HCT116 (cell line): Measurements from ENCODE around the gene CRYBA4. TPM values are rescaled to one million over a fixed set of nuclear protein-coding genes. Genes with fewer than 3 reads are reported as not detected.

Experiments used
- ATAC-seq: fragments of 200-7000 bp; cut with Tn5 transposase; 2 replicates; pipeline ENCODE4 v1.9.1; 2020; ENCODE audit warnings: mild to moderate bottlenecking, moderate library complexity
- BruUV-seq: library from RNA; stranded (reverse); fragments of 400-500 nt; replicated peaks from 2 replicates; lab custom pipeline; 2021; lab: Mats Ljungman, UMichigan
- CTCF ChIA-PET: fragments of 300-600 bp; sonication (Branson Sonifier 250); formaldehyde crosslinking; loops from one replicate; lab custom pipeline; 2021; ENCODE audit warnings: antibody characterized with exemption; lab: Charles Lee
- POLR2A ChIA-PET: fragments of 300-600, 350-600 bp; sonication (Branson Sonifier 250); formaldehyde crosslinking; loops from one replicate; lab custom pipeline; 2021; ENCODE audit warnings: antibody characterized with exemption; lab: Charles Lee
- RAD21 ChIA-PET, 2 experiments: fragments of 300-600 bp; sonication (Branson Sonifier 250); formaldehyde crosslinking; loops; one replicate each; lab custom pipeline; 2023; ENCODE audit warnings: low total read pairs in 2 of 2; ENCODE audit not compliant: uncharacterized antibody in 2 of 2, unreplicated experiment in 2 of 2, low non-redundant PET in 1 of 2; lab: Charles Lee
- DNase-seq: peaks from one replicate; pipeline ENCODE4 v3.0.0-alpha.2; 2010; ENCODE audit warnings: low read depth, low spot score
- H2AFZ ChIP-seq: fragments of 200-600 bp; shearing (Covaris generic), sonication (generic); 2 replicates; pipeline ENCODE4 v1.6.1; 2017; ENCODE audit warnings: low read depth, mixed run types, mixed read lengths, antibody characterized with exemption, low read length; ENCODE audit not compliant: poor library complexity, severe bottlenecking
- H3K27ac ChIP-seq: 2 replicates; pipeline ENCODE4 v1.5.1; 2012; ENCODE audit warnings: low read depth, low read length
- H3K27me3 ChIP-seq: fragments of 200-600 bp; sonication (generic); 2 replicates; pipeline ENCODE4 v1.6.1; 2016; ENCODE audit warnings: mixed run types, low read length, mixed read lengths; ENCODE audit not compliant: insufficient read depth
- H3K36me3 ChIP-seq, 2 experiments: fragments of 200-500 bp in 1 of 2; fragments of 200-600 bp in 1 of 2; sonication (Bioruptor generic) in 1 of 2; sonication (generic) in 1 of 2; 2 replicates each; pipeline versions ENCODE4 v1.5.1 to v1.6.1; 2014 to 2016; ENCODE audit warnings: low read length in 2 of 2, inconsistent platforms in 1 of 2, mixed read lengths in 1 of 2, mixed run types in 1 of 2; ENCODE audit not compliant: insufficient read depth in 2 of 2, control insufficient read depth in 1 of 2
- H3K4me1 ChIP-seq, 2 experiments: fragments of 200-600 bp in 1 of 2; sonication (generic) in 1 of 2; 2 replicates each; pipeline versions ENCODE4 v1.5.1 to v1.6.1; 2012 to 2017; ENCODE audit warnings: low read length in 2 of 2, inconsistent platforms in 1 of 2, mild to moderate bottlenecking in 1 of 2, mixed read lengths in 1 of 2, mixed run types in 1 of 2, moderate library complexity in 1 of 2; ENCODE audit not compliant: insufficient read depth in 2 of 2, control insufficient read depth in 1 of 2
- H3K4me2 ChIP-seq: fragments of 200-600 bp; sonication (generic); 2 replicates; pipeline ENCODE4 v1.6.1; 2017; ENCODE audit warnings: mixed run types, low read length, mixed read lengths
- H3K4me3 ChIP-seq, 2 experiments: fragments of 200-600 bp in 1 of 2; sonication (generic) in 1 of 2; replicated peaks in 1 of 2; 2 replicates each; pipeline ENCODE4 v1.5.1; 2011 to 2016; ENCODE audit warnings: low read length in 2 of 2, control low read depth in 1 of 2, low read depth in 1 of 2, mild to moderate bottlenecking in 1 of 2, mixed read lengths in 1 of 2, mixed run types in 1 of 2
- H3K79me2 ChIP-seq: fragments of 200-600 bp; sonication (generic); 2 replicates; pipeline ENCODE4 v1.6.1; 2017; ENCODE audit warnings: mild to moderate bottlenecking, mixed run types, low read length, moderate library complexity, mixed read lengths; ENCODE audit not compliant: insufficient read depth
- H3K9ac ChIP-seq: fragments of 200-600 bp; sonication (generic); 2 replicates; pipeline ENCODE4 v1.6.1; 2016; ENCODE audit warnings: low read length, mixed read lengths
- H3K9me2 ChIP-seq: fragments of 200-600 bp; sonication (generic), shearing (Covaris generic); 2 replicates; pipeline ENCODE4 v1.6.1; 2017; ENCODE audit warnings: mixed run types, mild to moderate bottlenecking, moderate library complexity; ENCODE audit not compliant: insufficient read depth
- H3K9me3 ChIP-seq, 2 experiments: fragments of 200-500 bp in 1 of 2; fragments of 200-600 bp in 1 of 2; sonication (Bioruptor generic) in 1 of 2; sonication (generic) in 1 of 2; 2 replicates each; pipeline ENCODE4 v1.6.1; 2014 to 2017; ENCODE audit warnings: low read length in 2 of 2, mixed read lengths in 2 of 2, inconsistent platforms in 1 of 2, low read depth in 1 of 2, mild to moderate bottlenecking in 1 of 2, mixed run types in 1 of 2, moderate library complexity in 1 of 2; ENCODE audit not compliant: control insufficient read depth in 1 of 2, insufficient read depth in 1 of 2
- H4K20me1 ChIP-seq: fragments of 200-600 bp; sonication (generic), shearing (Covaris generic); 2 replicates; pipeline ENCODE4 v1.6.1; 2017; ENCODE audit warnings: mixed run types, mild to moderate bottlenecking, moderate library complexity; ENCODE audit not compliant: insufficient read depth
- CTCF ChIP-seq, 3 experiments: fragments of 200-600 bp in 1 of 3; sonication (generic) in 1 of 3; IDR thresholded peaks in 2 of 3; conservative IDR thresholded peaks in 1 of 3; 2 replicates each; pipeline ENCODE4 v1.5.1; 2012 to 2017; ENCODE audit warnings: low read depth in 2 of 3, low read length in 2 of 3, antibody characterized with exemption in 1 of 3, borderline replicate concordance in 1 of 3, control low read depth in 1 of 3, mild to moderate bottlenecking in 1 of 3, mixed read lengths in 1 of 3, mixed run types in 1 of 3, moderate library complexity in 1 of 3; ENCODE audit not compliant: insufficient read depth in 1 of 3
- POLR2A ChIP-seq: IDR thresholded peaks from 2 replicates; pipeline ENCODE4 v1.7.0; 2011; ENCODE audit warnings: borderline replicate concordance; ENCODE audit not compliant: insufficient read depth, insufficient read length; ENCODE audit errors: extremely low read depth
- POLR2AphosphoS5 ChIP-seq: IDR thresholded peaks from 2 replicates; pipeline ENCODE4 v1.6.1; 2011; ENCODE audit warnings: mild to moderate bottlenecking, low read depth, low read length, moderate library complexity
- RAD21 ChIP-seq: IDR thresholded peaks from 2 replicates; pipeline ENCODE4 v1.6.1; 2012; ENCODE audit warnings: low read depth, mild to moderate bottlenecking
- TCF7L2 ChIP-seq: IDR thresholded peaks from 2 replicates; pipeline ENCODE4 v1.7.0; 2011; ENCODE audit warnings: borderline replicate concordance, inconsistent platforms; ENCODE audit not compliant: insufficient read depth, insufficient read length; ENCODE audit errors: extremely low read depth
- intact Hi-C: fragments of 100-400 bp; cut with micrococcal nuclease; formaldehyde crosslinking; loops from 2 replicates; pipeline ENCODE4 v1.10.0; 2022
- total RNA-seq: library from RNA; stranded (reverse); gene quantifications from one replicate; pipeline ENCODE4 v1.2.1, GENCODE V29; 2021; ENCODE audit not compliant: unreplicated experiment

CRYBA4 gene
- total RNA-seq, 1 experiment from 2014 or later = not detected

DNA sequence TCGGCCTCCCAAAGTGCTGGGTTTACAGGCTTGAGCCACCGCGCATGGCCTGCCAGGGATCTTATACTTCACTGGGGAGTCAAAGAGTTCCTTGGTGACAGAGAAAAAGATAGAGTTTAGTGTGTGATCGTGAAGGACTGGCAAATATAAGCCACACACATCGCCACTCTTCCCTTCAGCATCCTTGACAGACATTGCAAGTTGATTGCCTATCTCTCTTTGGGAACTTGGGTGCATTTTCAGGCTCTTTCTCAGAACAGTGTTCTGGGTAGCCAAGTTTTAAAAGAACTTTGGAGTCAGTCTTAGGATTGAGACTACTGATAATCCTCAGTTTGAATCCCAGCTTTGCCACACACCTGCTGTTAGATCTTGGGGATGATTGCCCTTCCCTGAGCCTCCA, 55.5 kb downstream of the CRYBA4 start:
- Histone ChIP-seq H3K4me2 (no peak overlapping the region), H3K4me1 (peaks cover 11 to 17% of the 10 kb centered on the region in 2 experiments), H2AFZ (no peak overlapping the region), H3K9me3 (no peaks in the 10 kb centered on the region), H3K4me3 (no peak overlapping the region), H3K9me2 (no peaks in the 10 kb centered on the region), H3K27me3 (no peaks in the 10 kb centered on the region), H3K79me2 (peaks cover 24% of the 10 kb centered on the region), H4K20me1 (no peaks in the 10 kb centered on the region), H3K36me3 (0 out of 4 replicates have a peak, but pooled peaks cover 0 to 5% of the 10 kb centered on the region in 2 experiments), H3K27ac (no peak overlapping the region), H3K9ac (no peak overlapping the region)
- TF ChIP-seq CTCF (IDR thresholded peaks at IDR 0.05 in 2 of 3, conservative IDR thresholded peaks at IDR 0.05 in 1 of 3; ENCODE audit: borderline replicate concordance in 1 of 3, insufficient read depth in 1 of 3, low read depth in 2 of 3, low read length in 2 of 3) = no peak
- TF ChIP-seq TCF7L2 = no peak
- no peak for TF ChIP-seq POLR2AphosphoS5
- POLR2A ChIA-PET = no interaction called here
- ATAC-seq (no peak), DNase-seq (no peak)
- RAD21 ChIA-PET = no interaction called here
- intact Hi-C loops = no loop called here
- CTCF ChIA-PET = interaction anchor here (0.9 kb wide), 1 partner anchor 10 kb away, joined by 3 read pairs; no protein-coding TSS in a partner anchor
- no TSS peak for BruUV-seq

- Histone ChIP-seq H3K4me1 (peaks cover 5 to 7% of the 10 kb centered on the region in 2 experiments), H2AFZ (no peak overlapping the region), H3K9me2 (no peaks in the 10 kb centered on the region), H3K27ac (no peak overlapping the region), H3K36me3 (0 out of 4 replicates have a peak, but pooled peaks cover 0 to 6% of the 10 kb centered on the region in 2 experiments), H3K9ac (no peak overlapping the region), H3K4me3 (no peak overlapping the region), H3K27me3 (no peaks in the 10 kb centered on the region), H3K9me3 (no peaks in the 10 kb centered on the region), H4K20me1 (no peaks in the 10 kb centered on the region), H3K4me2 (no peak overlapping the region), H3K79me2 (peaks cover 14% of the 10 kb centered on the region)
- BruUV-seq = no TSS peak
- RAD21 ChIA-PET = interaction anchor here in 1 of 2 experiments (0.5 to 0.9 kb wide), 3 partner anchors 77 to 315 kb away, joined by 3 read pairs; no protein-coding TSS in a partner anchor
- intact Hi-C loops = no loop called here
- ATAC-seq (peak; percentile 95), DNase-seq (peak; percentile 53)
- TF ChIP-seq CTCF (IDR thresholded peaks at IDR 0.05 in 2 of 3, conservative IDR thresholded peaks at IDR 0.05 in 1 of 3; ENCODE audit: borderline replicate concordance in 1 of 3, insufficient read depth in 1 of 3, low read depth in 2 of 3, low read length in 2 of 3) = peak; percentile 18 to 96 (median 89); a peak in 5 of 6 replicates
- TF ChIP-seq RAD21 = peak; percentile 57
- no peak for TF ChIP-seq POLR2A
- CTCF ChIA-PET = interaction anchor here (1.0 to 1.6 kb wide), 5 partner anchors 10 to 322 kb away, joined by 3 to 11 read pairs (median 4); no protein-coding TSS in a partner anchor
- POLR2A ChIA-PET = no interaction called here
Measured at GRCh38 chr22:26679003-26679629, 57.4 kb downstream of the CRYBA4 start.
